KMS-11 (cell line): ENCODE data around the gene SLC19A1.

Experiments
- H2AFZ ChIP-seq: fragments of 200-600 bp; sonication (generic); 2 replicates; pipeline ENCODE4 v1.6.1; 2016; ENCODE audit warnings: antibody characterized with exemption, mixed run types, low read depth
- H3K27ac ChIP-seq: fragments of 200-600 bp; sonication (generic); 2 replicates; pipeline ENCODE4 v1.6.1; 2016; ENCODE audit warnings: mild to moderate bottlenecking, mixed run types
- H3K27me3 ChIP-seq: fragments of 200-600 bp; sonication (generic); 2 replicates; pipeline ENCODE4 v1.6.1; 2017; ENCODE audit warnings: mild to moderate bottlenecking, low read depth, mixed run types, moderate library complexity; ENCODE audit not compliant: insufficient read depth
- H3K36me3 ChIP-seq: fragments of 200-600 bp; sonication (generic); 2 replicates; pipeline ENCODE4 v1.6.1; 2017; ENCODE audit warnings: mild to moderate bottlenecking, mixed run types; ENCODE audit not compliant: insufficient read depth
- H3K4me1 ChIP-seq: fragments of 200-600 bp; sonication (generic); 2 replicates; pipeline ENCODE4 v1.6.1; 2016; ENCODE audit warnings: mild to moderate bottlenecking, low read depth, mixed run types; ENCODE audit not compliant: poor library complexity, severe bottlenecking
- H3K4me2 ChIP-seq: fragments of 200-600 bp; sonication (generic); 2 replicates; pipeline ENCODE4 v1.7.0; 2016; ENCODE audit warnings: mild to moderate bottlenecking, mixed run types
- H3K4me3 ChIP-seq: fragments of 200-600 bp; sonication (generic); IDR thresholded peaks from 2 replicates; pipeline ENCODE4 v1.6.1; 2017; ENCODE audit warnings: low read depth, low read length, mixed read lengths; ENCODE audit not compliant: insufficient read depth
- H3K79me2 ChIP-seq: fragments of 200-600 bp; sonication (generic); 2 replicates; pipeline ENCODE4 v1.6.1; 2016; ENCODE audit warnings: low read depth, mixed run types; ENCODE audit not compliant: insufficient read depth
- H3K9ac ChIP-seq: fragments of 200-600 bp; sonication (generic); 2 replicates; pipeline ENCODE4 v1.6.1; 2016; ENCODE audit warnings: mild to moderate bottlenecking, mixed run types
- H4K20me1 ChIP-seq: fragments of 200-600 bp; sonication (generic); 2 replicates; pipeline ENCODE4 v1.6.1; 2016; ENCODE audit warnings: mild to moderate bottlenecking, mixed run types; ENCODE audit not compliant: insufficient read depth
- CTCF ChIP-seq: fragments of 200-600 bp; sonication (generic); conservative IDR thresholded peaks from 2 replicates; pipeline ENCODE4 v1.6.1; 2017; ENCODE audit warnings: low read depth, mild to moderate bottlenecking, antibody characterized with exemption, low read length, moderate library complexity, mixed read lengths

The SLC19A1 gene

DNA sequence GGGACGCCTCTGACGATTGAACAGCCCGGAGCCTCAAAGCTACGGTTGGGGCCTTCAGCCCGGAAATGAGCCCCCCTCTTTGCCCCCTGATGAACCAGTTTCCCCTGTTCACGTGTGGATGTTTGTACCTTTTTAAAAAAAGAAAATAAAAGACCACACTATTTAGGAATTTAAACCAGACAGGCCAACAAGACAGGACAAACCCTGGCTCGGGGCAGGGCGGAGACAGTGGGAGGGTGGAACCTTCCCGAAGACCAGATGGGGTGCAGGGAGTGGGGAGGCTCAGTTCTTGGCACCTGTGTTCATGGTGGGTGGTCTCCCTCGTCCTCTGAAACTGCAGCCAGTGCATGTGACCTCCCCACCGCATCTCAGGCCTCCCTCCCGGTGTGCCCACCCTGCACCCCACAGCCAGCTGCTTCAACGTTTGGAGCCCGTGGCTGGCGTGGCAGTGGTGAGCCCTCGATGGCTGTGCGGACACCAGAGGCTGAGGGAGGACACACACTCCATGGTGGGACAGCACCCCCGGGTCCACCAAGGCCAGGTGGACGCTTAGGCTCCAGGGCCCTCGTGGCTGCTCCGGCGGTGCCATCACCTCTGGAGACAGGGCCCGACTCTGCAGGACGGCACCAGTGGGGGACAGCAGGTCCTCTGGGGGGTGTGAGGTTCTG is 91.7 kb downstream of the SLC19A1 start:
- Histone ChIP-seq H3K27ac (no peak overlapping the region), H4K20me1 (no peaks in the 10 kb centered on the region), H2AFZ (no peak overlapping the region), H3K4me1 (no peaks in the 10 kb centered on the region), H3K4me2 (no peak overlapping the region), H3K36me3 (peaks cover 3% of the 10 kb centered on the region; the same call in 1 of the 2 replicates), H3K79me2 (no peaks in the 10 kb centered on the region), H3K4me3 (no peak overlapping the region), H3K9ac (no peak overlapping the region), H3K27me3 (peaks cover 74% of the 10 kb centered on the region)
- TF ChIP-seq CTCF: no peak

- H3K4me2 ChIP-seq: no peak overlapping the region
- H3K4me3 ChIP-seq: no peak overlapping the region
- no peaks in the 10 kb centered on the region for H3K4me1 ChIP-seq
- no peak overlapping the region for H3K27ac ChIP-seq
- H2AFZ ChIP-seq: no peak overlapping the region
- no peak overlapping the region for H3K9ac ChIP-seq
- no peaks in the 10 kb centered on the region for H3K79me2 ChIP-seq
- peaks cover 3% of the 10 kb centered on the region; the same call in 1 of the 2 replicates for H3K36me3 ChIP-seq
- no peak for TF ChIP-seq CTCF
- peaks cover 74% of the 10 kb centered on the region for H3K27me3 ChIP-seq
- no peaks in the 10 kb centered on the region for H4K20me1 ChIP-seq
Observed at GRCh38 chr21:45449658-45450422, 92.4 kb downstream of the SLC19A1 start.

DNA sequence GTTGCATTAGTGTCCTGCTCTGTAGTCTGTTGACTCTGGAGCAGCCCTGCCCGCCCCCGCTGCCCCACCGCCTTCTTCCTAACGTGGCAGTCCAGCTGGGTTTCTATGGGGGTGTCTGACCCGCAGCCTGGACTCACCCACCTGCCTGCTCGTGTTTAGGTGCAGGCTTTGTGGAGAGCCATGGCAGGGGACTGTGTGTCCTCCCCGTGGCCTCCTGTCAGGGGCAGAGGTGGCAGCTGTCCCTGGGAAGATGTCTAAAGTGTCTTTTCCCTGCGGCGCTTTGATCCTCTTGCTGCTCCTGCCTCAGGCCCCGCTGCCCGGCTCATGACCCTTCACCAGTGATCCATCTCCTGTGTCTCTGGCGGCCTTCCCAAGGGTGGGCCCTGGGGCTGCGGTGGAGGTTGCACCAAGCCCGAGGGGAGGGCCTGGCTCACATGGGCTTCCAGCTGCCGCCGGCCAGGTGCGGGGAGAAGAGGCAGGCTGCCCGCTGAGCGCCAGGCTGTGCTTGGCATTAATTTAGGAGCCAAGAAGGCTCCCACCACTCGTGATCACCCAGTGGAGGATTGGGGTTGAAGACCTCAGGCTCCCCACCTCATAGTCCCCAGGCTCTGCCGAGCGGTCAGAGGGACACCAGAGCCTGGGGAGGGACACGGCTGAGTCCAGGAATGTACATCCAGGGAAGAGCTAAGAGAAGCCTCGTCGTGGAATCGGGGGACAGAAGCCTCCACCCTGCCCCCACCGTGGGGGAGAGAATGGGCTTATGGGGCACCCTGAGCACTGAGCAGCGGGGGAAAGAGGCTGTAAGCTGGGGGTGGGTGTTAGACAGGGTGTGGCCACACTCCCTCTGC is 93.2 kb downstream of the SLC19A1 start:
- no peak overlapping the region for H3K4me3 ChIP-seq
- H4K20me1 ChIP-seq: no peaks in the 10 kb centered on the region
- H3K9ac ChIP-seq: no peak overlapping the region
- H3K79me2 ChIP-seq: no peaks in the 10 kb centered on the region
- peaks cover 78% of the 10 kb centered on the region for H3K27me3 ChIP-seq
- no peak overlapping the region for H3K4me2 ChIP-seq
- H3K27ac ChIP-seq: no peak overlapping the region
- peaks cover 3% of the 10 kb centered on the region; the same call in 1 of the 2 replicates for H3K36me3 ChIP-seq
- H3K4me1 ChIP-seq: no peaks in the 10 kb centered on the region
- no peak overlapping the region for H2AFZ ChIP-seq
- no peak for TF ChIP-seq CTCF

GRCh38 chr21:45448283-45448809 is 93.9 kb downstream of the SLC19A1 start:
- Histone ChIP-seq H3K4me2 (no peak overlapping the region), H4K20me1 (no peaks in the 10 kb centered on the region), H3K4me3 (no peak overlapping the region), H3K9ac (no peak overlapping the region), H2AFZ (no peak overlapping the region), H3K36me3 (peaks cover 3% of the 10 kb centered on the region; the same call in 1 of the 2 replicates), H3K27me3 (peaks cover 84% of the 10 kb centered on the region), H3K27ac (no peak overlapping the region), H3K4me1 (no peaks in the 10 kb centered on the region), H3K79me2 (no peaks in the 10 kb centered on the region)
- TF ChIP-seq CTCF: no peak
